ENCODE data around the gene NEK10. TPM values are rescaled to one million over a fixed set of nuclear protein-coding genes. Genes with fewer than 3 reads are reported as not detected.

Gene NEK10
- total RNA-seq, 1 experiment from 2014 or later: 4.3 TPM

GRCh38 chr3:27133060-27133459, 236.1 kb downstream of the NEK10 start:
- no peaks in the 10 kb centered on the region for H4K20me1 ChIP-seq (ENCODE audit: insufficient read depth)
- no TSS peak for BruUV-seq (replicated peaks)
- H3K36me3 ChIP-seq (ENCODE audit: low read depth): no peaks in the 10 kb centered on the region
- intact Hi-C loops (cut with micrococcal nuclease; ENCODE audit: unreplicated experiment): loop anchor here (10.0 kb wide), 2 partner anchors 332 to 552 kb away; no protein-coding TSS in a partner anchor
- no peaks in the 10 kb centered on the region for H3F3A ChIP-seq (ENCODE audit: insufficient read depth, low read depth)
- no peak for DNase-seq
- POLR2A ChIA-PET (ENCODE audit: unreplicated experiment): no interaction called here
- CTCF ChIA-PET: interaction anchor here (0.6 to 2.1 kb wide), 2 partner anchors 10 to 120 kb away, joined by 3 to 25 read pairs; no protein-coding TSS in a partner anchor
- no peaks in the 10 kb centered on the region for H3K27me3 ChIP-seq (ENCODE audit: insufficient read depth, low read depth)
- no peaks in the 10 kb centered on the region for H3K4me1 ChIP-seq (replicated peaks; ENCODE audit: insufficient read depth)
- H3K27ac ChIP-seq: no peak overlapping the region
- no peak for TF ChIP-seq EZH2 (IDR thresholded peaks at IDR 0.05; ENCODE audit: low read depth)
- TF ChIP-seq CTCF (conservative IDR thresholded peaks at IDR 0.05): no peak
- no peaks in the 10 kb centered on the region for H3K79me2 ChIP-seq (ENCODE audit: low read depth)
- no peaks in the 10 kb centered on the region for H3K9me3 ChIP-seq (ENCODE audit: insufficient read depth, low read depth)
- H3K4me2 ChIP-seq: no peak overlapping the region
- no peak overlapping the region for H2AFZ ChIP-seq
- no peaks in the 10 kb centered on the region for H3K9me2 ChIP-seq (ENCODE audit: insufficient read depth)
- H3K4me3 ChIP-seq: no peak overlapping the region

- ChIA-PET CTCF (interaction anchor here (1.1 kb wide), 1 partner anchor 98 kb away, joined by 4 read pairs; no protein-coding TSS in a partner anchor), POLR2A (ENCODE audit: unreplicated experiment) (no interaction called here)
- 0 out of 2 replicates have a peak overlapping the region, but pooled peaks have one; percentile 4 for H3K4me2 ChIP-seq
- no peaks in the 10 kb centered on the region for H3F3A ChIP-seq (ENCODE audit: insufficient read depth, low read depth)
- H3K9me2 ChIP-seq (ENCODE audit: insufficient read depth): no peaks in the 10 kb centered on the region
- intact Hi-C loops (cut with micrococcal nuclease; ENCODE audit: unreplicated experiment): loop anchor here (10.0 kb wide), 2 partner anchors 334 to 554 kb away; no protein-coding TSS in a partner anchor
- TF ChIP-seq EZH2 (IDR thresholded peaks at IDR 0.05; ENCODE audit: low read depth): no peak
- TF ChIP-seq CTCF (conservative IDR thresholded peaks at IDR 0.05): no peak
- no peaks in the 10 kb centered on the region for H3K9me3 ChIP-seq (ENCODE audit: insufficient read depth, low read depth)
- H3K4me3 ChIP-seq: no peak overlapping the region
- H3K36me3 ChIP-seq (ENCODE audit: low read depth): no peaks in the 10 kb centered on the region
- no peaks in the 10 kb centered on the region for H3K27me3 ChIP-seq (ENCODE audit: insufficient read depth, low read depth)
- no TSS peak for BruUV-seq (replicated peaks)
- no peaks in the 10 kb centered on the region for H3K79me2 ChIP-seq (ENCODE audit: low read depth)
- H4K20me1 ChIP-seq (ENCODE audit: insufficient read depth): no peaks in the 10 kb centered on the region
- no peaks in the 10 kb centered on the region for H3K4me1 ChIP-seq (replicated peaks; ENCODE audit: insufficient read depth)
- DNase-seq: no peak
- H2AFZ ChIP-seq: no peak overlapping the region
- H3K27ac ChIP-seq: no peak overlapping the region
These were observed 238.4 kb downstream of the NEK10 start for GRCh38 chr3:27130796-27131195.

- Histone ChIP-seq H3K79me2 (ENCODE audit: low read depth) (no peaks in the 10 kb centered on the region), H3K9me2 (ENCODE audit: insufficient read depth) (no peaks in the 10 kb centered on the region), H3K4me1 (replicated peaks; ENCODE audit: insufficient read depth) (no peaks in the 10 kb centered on the region), H4K20me1 (ENCODE audit: insufficient read depth) (no peaks in the 10 kb centered on the region), H3K4me2 (no peak overlapping the region), H3K36me3 (ENCODE audit: low read depth) (no peaks in the 10 kb centered on the region), H3K9me3 (ENCODE audit: insufficient read depth, low read depth) (no peaks in the 10 kb centered on the region), H3K4me3 (no peak overlapping the region), H3K27me3 (ENCODE audit: insufficient read depth, low read depth) (no peaks in the 10 kb centered on the region), H3K27ac (no peak overlapping the region), H2AFZ (no peak overlapping the region), H3F3A (ENCODE audit: insufficient read depth, low read depth) (no peaks in the 10 kb centered on the region)
- POLR2A ChIA-PET (ENCODE audit: unreplicated experiment): no interaction called here
- CTCF ChIA-PET: no interaction called here
- DNase-seq: no peak
- TF ChIP-seq CTCF (conservative IDR thresholded peaks at IDR 0.05) (no peak), EZH2 (IDR thresholded peaks at IDR 0.05; ENCODE audit: low read depth) (no peak)
- intact Hi-C loops (cut with micrococcal nuclease; ENCODE audit: unreplicated experiment): no loop called here
- BruUV-seq (replicated peaks): no TSS peak
These were observed 241.3 kb downstream of the NEK10 start for GRCh38 chr3:27127879-27128278.

All from PC-9 (cell line).